Activated CD4-positive, alpha-beta T cell treated with anti-CD3 and anti-CD28 coated beads for 24 hours (primary cell): ENCODE results near the gene ERCC6.

Experiments
- DNase-seq, 2 donors: peaks; one replicate each; pipeline ENCODE4 v3.0.0-alpha.2; 2020; ENCODE audit warnings: low read depth in 2 of 2

ERCC6 gene

GRCh38 chr10:49512121-49512809 lies 26.7 kb downstream of the ERCC6 start:
- no peak for DNase-seq

GRCh38 chr10:49509771-49510303 lies 29.1 kb downstream of the ERCC6 start:
- DNase-seq, result no peak

- DNase-seq, result no peak
Measured at GRCh38 chr10:49508654-49509053, 30.3 kb downstream of the ERCC6 start.

- no peak for DNase-seq
Measured at GRCh38 chr10:49508249-49508648, 30.7 kb downstream of the ERCC6 start.

- no peak for DNase-seq
Measured at GRCh38 chr10:49505589-49505988, 33.3 kb downstream of the ERCC6 start.

- no peak for DNase-seq
Measured at GRCh38 chr10:49505076-49505475, 33.8 kb downstream of the ERCC6 start.

GRCh38 chr10:49504528-49504927 lies 34.4 kb downstream of the ERCC6 start:
- DNase-seq, result no peak

- no peak for DNase-seq
Measured at GRCh38 chr10:49502358-49502757, 36.6 kb downstream of the ERCC6 start.

- DNase-seq, result no peak
Measured at GRCh38 chr10:49500412-49500811, 38.5 kb downstream of the ERCC6 start.

- no peak for DNase-seq
Measured at GRCh38 chr10:49499305-49499851, 39.5 kb downstream of the ERCC6 start.

- DNase-seq, result no peak
Measured at GRCh38 chr10:49498425-49498824, 40.5 kb downstream of the ERCC6 start.

- no peak for DNase-seq
Measured at GRCh38 chr10:49497358-49497757, 41.6 kb downstream of the ERCC6 start.

GRCh38 chr10:49488056-49488717 lies 50.7 kb downstream of the ERCC6 start:
- DNase-seq, result no peak

GRCh38 chr10:49486738-49487137 lies 52.2 kb downstream of the ERCC6 start:
- DNase-seq, result no peak

- no peak for DNase-seq
Measured at GRCh38 chr10:49486009-49486408, 52.9 kb downstream of the ERCC6 start.

GRCh38 chr10:49484486-49485235 lies 54.3 kb downstream of the ERCC6 start:
- no peak for DNase-seq

GRCh38 chr10:49478819-49479218 lies 60.1 kb downstream of the ERCC6 start:
- DNase-seq, result no peak

GRCh38 chr10:49474901-49475300 lies 64.0 kb downstream of the ERCC6 start:
- DNase-seq, result no peak

- no peak for DNase-seq
Measured at GRCh38 chr10:49471532-49471931, 67.4 kb downstream of the ERCC6 start.

- DNase-seq, result no peak
Measured at GRCh38 chr10:49465736-49466135, 73.2 kb downstream of the ERCC6 start.
